GM19240 (cell line): ENCODE results near the gene USP19.

Experiments
- DNase-seq: peaks from one replicate; pipeline ENCODE4 v3.0.0; 2011; ENCODE audit warnings: low spot score; ENCODE audit not compliant: insufficient read length

USP19 gene

DNA sequence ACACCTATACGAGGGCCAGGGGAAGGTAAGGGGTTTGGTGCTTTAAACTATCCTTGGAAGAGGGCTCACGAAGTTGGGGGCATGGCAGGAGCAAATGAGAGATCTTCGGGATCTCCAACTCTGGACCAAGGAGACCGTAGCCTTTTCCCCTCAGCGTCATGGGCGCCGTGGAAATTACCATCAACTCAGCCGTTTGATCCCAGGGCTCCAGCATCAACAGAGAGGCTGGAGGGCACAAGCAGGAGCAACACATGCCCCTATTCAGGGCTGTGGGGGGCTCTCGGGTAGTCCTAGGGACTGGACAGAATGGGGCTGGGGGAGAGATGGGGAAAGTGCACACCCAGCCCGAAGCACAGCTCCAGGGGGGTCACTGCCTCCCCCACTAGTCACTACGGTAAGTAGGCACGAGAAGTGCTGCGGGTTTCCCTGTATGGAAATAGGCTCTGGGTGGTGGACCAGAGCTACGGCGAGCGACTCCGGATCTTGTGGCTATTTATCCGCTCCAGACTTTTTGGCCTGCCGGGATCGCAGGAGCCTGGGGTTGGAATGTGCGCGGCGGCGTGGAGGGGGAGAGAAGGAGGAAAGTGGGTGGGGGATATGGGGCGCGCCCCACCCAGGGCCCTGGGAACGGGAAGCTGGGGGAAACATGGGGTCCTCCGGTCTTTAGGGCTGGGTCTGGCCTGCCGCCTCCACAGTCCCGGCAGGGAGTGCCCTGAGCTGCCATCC, 12.8 kb upstream of the USP19 start:
- DNase-seq: no peak

DNA sequence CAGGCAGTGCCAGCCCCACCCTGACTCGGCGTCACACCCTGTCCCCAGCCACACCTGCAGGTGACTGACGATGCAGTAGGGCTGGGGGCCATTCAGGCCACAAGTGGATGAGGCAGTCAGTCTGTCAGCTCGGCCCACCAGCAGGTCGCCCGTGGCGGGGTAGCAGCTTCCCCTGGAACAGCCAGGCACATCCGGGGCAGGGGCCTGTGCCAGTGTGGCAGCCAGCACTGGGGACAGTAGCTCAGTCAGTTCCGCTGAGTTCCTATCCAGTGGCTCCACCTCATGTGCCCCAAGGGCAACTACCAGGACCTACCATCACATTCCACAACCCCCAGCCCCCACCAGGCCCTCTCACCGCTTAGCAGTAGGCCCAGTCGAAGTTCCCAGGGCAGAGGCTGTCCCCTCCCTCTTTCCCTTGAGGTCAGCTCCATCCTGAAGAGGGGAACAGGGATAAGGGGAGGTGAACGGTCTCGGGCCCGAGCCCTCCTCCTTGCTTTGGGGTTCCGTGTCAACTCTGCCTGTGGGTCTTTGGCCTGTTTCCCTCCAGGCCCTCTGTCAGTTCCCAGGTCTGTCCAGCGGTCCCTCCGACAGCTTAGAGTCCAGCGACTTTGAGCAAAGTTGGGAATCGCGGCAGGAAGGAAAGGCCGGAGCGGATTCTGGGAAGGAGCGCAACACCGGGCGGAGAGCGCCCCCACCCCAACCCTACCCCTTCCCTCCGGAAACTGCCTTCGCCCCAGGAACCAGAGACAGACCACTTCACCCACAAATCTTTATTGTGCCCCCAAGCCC, 12.0 kb upstream of the USP19 start, which contains the start of gene LAMB2:
TSS of gene LAMB2 (minus strand) at position 614 of the 789 bp plus-strand sequence. CDS start at position 431, 183 bp downstream.
- no peak for DNase-seq

- no peak for DNase-seq
Observed at GRCh38 chr3:49132073-49132436, 11.4 kb upstream of the USP19 start.

- DNase-seq: no peak
Observed at GRCh38 chr3:49131576-49131975, 11.0 kb upstream of the USP19 start.

- DNase-seq: no peak
Observed at GRCh38 chr3:49131040-49131439, 10.4 kb upstream of the USP19 start.

DNA sequence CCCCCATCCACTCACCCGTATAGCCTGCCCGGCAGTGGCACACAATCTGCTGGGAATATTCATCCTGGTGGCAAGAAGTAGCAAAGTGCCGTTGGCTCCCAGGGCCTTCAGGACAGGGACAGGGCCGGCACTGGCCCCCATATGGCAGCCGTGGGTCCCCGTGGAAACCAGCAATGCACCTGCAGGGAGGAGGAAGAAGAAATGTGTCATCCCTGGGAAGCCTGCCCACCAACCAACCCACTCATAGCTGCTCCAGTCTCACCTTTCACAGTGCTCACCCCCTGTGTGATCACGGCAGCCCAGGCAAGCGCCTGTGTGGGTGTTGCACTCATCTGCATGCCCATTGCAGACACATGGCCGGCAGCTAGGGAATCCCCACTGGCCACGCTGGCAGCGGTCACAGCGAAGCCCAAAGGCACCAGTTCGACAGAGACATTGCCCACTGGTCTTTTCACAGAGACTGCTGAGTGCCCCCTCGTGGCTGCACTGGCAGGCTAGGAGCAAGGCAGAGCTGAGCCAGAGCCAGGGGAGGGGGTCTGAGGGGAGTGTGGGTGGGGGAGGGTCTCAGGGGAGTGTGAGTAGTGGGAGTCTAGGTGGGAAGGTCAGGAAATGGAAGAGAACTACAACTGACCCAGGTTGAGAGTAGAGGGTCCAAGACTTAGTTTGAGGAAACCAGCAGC, 4.5 kb upstream of the USP19 start:
- no peak for DNase-seq

GRCh38 chr3:49124203-49124602, 3.6 kb upstream of the USP19 start:
- no peak for DNase-seq

GRCh38 chr3:49123687-49124086, 3.1 kb upstream of the USP19 start:
- DNase-seq: no peak

GRCh38 chr3:49122886-49123545, 2.4 kb upstream of the USP19 start:
- DNase-seq: no peak

DNA sequence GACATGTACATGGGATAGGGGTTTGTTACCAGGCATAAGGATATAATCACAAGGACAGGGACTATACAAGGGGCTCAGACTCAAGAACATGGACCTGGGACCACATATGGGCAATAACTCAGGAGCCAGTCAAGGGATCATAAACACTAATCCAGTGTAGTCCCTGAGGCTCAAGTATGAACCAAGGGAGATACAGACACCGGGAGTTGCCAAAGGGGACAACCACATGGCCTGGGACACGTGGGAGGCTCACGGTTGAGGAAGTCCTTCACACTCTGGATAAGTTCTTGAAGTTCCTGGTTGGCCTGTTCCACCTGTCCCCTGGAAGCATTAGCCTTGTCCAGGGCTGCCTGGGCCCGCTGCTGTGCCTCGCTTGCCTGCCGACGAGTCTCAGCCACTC, 1.8 kb upstream of the USP19 start:
- no peak for DNase-seq

DNA sequence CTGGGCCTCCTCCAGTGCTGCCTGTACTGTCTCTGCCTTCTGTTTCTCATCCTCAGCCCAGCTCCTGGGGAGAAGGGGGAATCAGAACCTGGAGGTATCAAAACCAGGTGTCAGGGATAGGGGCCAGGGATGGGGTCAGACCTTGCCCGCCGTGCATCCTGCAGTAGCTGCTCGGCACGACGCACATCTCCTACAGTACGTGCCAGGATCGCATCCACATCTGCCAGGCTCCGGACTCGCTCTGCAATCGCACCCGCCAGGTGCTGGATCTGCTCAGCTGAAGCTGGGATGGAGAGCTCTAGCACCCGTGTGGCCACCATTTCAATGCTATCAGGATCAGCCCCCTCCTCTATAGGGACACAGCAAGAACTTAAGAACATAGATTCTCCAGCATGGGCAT, 1.4 kb upstream of the USP19 start:
- DNase-seq: no peak

DNA sequence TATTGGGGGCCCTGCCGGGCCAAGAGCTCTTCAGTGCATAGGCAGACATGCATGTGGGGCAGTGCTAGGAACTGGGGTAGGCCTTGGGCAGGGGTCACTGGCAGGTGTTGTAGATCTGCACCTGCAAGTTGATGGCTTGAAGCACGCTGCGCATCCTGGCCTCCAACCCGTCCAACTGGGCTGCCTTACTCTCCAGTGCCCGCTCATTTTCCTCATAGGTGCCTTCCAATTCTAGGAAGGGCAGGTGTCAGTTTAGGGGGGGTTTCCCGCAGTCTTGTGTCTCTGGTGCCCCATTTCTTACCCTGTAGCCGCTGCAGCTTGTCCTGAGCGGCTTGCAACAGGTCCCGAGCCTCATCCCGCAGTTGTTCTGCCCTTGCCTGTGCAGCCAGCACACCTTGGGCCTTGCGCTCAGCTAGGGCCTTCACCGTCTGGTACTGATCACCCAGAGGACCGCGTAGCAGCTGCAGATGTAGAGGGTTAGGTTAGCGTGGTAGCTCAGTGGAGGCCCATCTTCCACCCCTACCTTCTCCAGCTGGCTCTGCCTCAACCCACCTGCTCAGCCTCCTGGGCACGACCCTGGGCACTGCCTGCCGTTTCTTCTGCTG, 611 bp upstream of the USP19 start:
- no peak for DNase-seq

- DNase-seq: peak; percentile 30
Observed at GRCh38 chr3:49120096-49120437, 556 bp downstream of the USP19 start.

GRCh38 chr3:49119439-49119838, 1.2 kb downstream of the USP19 start:
- DNase-seq: no peak

DNA sequence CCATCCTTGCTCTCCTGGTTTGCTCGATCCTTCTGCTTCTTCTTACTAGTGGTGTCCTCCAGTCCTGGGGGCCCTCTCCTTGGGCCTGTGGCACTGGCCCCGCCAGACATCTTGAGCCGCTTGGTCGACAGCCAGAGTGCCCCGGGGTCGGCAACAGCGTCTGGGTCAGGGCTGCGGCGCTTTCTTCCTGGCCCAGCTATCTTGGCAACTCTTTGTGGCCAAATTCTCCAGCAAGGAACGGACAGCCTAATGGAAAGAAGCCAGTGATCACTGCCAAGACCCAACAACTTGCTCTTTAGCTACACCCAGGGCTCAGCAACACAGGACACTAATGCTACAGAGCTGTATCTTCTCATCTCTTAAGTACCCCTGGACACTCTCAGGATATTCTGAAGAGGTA, 1.6 kb downstream of the USP19 start:
- DNase-seq: no peak

- DNase-seq: no peak
Observed at GRCh38 chr3:49112262-49112661, 8.4 kb downstream of the USP19 start.

GRCh38 chr3:49111347-49111746, 9.3 kb downstream of the USP19 start:
- DNase-seq: no peak

DNA sequence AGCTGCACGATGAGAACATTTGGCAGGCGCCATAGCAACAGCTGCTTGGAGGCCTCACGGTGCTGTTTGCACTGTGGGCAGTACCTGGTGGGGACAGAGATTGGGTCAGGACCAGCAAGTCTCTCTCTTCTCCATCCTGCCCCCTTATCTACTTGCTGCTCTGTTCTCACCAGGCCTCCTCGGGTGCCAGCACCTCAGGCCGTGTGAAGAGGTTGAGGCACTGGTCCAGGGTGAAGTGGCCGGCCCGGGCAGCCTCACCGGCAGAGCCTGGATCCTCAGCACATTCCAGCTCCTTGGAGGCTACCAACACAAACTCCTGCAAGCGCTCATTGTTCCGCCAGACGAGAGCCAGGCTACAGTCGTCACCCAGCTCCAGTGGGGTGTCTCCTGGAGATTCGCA, 9.8 kb downstream of the USP19 start:
- DNase-seq: no peak

DNA sequence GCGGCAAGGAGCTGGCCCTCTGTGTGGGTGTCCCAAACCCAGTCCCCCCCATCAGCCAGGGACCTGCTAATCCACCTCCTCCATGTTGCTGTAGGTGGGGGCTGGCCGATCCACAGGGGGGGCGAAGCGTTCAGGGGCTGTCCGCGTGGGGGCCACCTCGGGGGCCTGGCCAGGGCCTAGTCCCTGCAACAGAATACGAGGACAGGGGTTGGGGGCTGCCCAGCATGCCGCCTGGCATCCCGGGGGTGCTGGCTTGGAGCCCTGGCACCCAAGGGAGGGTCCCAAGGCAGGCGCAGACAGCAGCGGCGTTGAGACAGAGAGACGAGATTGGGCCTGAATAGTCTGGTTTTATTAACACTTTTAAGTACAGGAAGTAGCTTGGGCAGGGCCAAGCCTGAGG, 12.3 kb downstream of the USP19 start:
- DNase-seq: no peak

GRCh38 chr3:49104427-49105291, 16.0 kb downstream of the USP19 start, which contains the start of gene QARS1:
TSS of gene QARS1 (minus strand) at chr3:49104757. CDS start at chr3:49104733, 24 bp downstream.
- peak; percentile 99 for DNase-seq
